GM18907 (cell line): ENCODE measurements around the gene ABCA5.

Experiments used
- ATAC-seq: cut with Tn5 transposase; IDR thresholded peaks from one replicate; pipeline ENCODE4 v1.9.1; 2021; ENCODE audit warnings: mild to moderate bottlenecking, moderate library complexity; ENCODE audit not compliant: unreplicated experiment

ABCA5 gene

DNA sequence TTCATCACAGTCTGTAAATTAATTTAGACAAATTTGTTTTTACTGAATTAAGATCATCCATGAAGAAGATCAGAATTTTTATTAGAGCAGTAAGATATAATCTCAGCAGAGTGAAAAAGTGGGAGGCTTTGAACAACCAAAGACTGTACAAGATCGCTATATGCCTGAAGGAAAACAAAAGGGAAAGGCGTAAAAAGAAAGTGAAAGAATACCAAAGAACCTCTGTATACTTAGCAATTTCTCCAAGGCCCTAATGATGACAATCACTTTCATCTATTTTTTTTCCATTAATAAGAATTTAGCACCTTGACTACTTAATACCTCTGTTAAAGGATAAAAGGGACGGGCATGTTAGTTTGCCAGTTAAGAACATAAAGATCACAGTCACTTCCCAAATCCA, 59.7 kb downstream of the ABCA5 start:
- no peak for ATAC-seq

DNA sequence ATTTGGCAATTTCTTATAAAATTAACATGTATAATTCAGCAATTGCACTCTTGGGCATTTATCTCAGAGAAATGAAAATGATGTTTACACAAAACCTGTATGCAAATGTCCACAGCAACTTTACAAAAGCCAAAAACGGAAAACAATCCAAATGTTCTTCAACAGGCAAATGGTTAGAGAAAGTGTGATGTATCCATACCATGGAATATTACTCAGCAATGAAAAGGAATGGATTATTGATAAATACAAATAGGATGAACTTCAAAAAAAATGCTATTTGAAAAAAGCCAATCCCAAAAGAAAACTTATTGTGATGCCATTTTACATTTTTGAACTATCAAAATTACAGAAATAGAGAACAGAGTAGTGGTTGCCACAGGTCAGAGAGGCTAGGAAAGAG, 61.1 kb downstream of the ABCA5 start:
- ATAC-seq, result no peak

DNA sequence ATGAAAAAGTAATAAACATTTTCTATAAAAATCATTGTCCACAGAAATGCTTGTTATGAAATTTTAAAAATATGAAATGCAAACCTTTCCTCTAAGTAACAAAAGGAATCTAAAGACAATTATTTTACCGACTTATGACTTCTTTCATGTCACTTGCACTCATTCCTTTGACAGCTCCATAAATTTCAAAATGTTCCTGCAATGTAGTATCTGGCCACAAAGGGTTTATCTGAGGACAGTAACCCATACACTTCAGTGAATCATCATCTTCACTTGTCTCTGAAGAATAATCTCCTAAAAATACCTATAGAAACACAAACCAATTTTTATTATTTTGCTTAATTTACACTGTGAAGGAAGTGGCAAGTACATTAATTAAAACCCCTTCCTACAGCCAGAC, 72.7 kb downstream of the ABCA5 start:
- no peak for ATAC-seq

DNA sequence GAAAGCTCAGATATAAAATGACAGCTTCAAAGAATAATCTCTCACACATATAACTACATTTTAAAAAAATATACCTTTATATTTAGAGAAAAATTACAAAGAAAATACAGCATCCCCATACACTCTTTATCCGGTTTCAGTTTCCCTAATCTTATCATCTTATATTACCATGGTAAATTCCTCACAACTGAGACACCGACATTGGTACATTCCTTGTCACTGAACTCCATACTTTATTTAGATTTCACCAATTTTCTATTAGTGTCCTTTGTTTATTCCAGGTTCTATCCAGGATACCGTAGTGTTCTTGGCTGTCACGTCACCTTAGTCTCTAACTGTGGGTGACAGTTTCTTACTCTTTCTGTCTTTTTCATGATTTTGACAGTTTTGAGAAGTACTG, 76.3 kb downstream of the ABCA5 start:
- no peak for ATAC-seq

DNA sequence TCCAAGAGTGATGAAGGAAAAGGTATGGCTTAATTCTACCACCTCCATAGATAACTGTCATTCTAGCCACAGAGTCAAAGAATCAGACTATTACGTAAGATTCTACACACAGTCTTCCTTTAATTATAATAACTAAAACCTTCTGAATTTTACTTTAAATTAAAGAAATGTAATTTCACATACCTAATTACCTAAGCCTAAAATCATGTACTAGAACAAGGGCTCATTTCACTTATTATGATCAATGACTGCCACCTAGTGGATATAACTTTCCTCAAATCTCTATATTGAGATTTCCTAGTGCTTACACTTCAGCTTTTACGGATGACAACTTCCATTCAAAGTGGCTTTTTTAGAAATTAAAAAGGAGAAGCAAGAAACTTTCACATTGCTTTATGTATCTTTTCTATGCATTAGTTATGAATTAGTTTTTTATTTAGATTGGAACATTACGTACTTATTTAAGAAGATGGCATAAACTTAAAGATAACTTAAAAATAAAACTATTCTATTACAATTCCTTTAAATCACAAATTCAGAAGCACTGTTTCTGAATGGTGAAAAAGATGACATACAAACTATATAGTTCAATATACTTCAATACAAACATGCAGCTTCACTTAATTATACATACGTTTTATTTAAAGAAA, 80.1 kb downstream of the ABCA5 start:
- peak; percentile 80 for ATAC-seq

DNA sequence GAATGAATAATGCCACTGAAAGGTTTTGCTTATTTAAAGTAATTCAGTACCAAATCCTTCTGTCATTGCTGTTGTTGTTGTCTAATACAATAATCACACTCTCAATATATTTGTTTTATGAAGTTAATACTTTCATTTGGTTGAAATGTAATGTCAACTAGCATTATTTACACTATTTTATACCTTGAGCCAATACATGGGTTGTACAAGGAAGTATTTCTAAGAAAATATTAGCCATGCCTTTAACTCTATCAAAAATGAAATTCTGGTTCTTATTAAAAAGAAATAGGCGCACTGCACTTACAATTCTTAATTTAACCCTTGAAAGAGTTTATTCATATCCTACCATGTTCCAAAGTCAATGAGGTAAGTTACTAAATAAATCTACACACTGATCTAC, 80.7 kb downstream of the ABCA5 start:
- no peak for ATAC-seq

DNA sequence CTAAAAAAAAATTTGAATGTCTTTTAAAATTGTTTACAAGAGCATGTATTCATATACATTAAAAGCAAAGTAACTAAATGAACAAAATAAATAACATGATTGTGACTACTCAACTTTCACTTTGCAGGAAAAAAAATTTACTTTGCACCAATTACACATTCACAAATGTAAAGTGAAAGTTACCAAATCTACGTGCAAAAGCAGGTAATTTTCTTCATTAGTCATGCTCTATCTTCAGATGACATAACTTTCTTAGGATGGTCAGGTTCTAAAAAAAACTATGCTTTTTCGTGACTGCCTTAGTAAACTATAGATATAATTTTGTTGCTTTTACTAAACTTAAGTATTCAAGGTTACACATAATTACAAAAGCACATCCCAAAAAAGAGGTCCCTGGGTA, 81.3 kb downstream of the ABCA5 start:
- no peak for ATAC-seq

DNA sequence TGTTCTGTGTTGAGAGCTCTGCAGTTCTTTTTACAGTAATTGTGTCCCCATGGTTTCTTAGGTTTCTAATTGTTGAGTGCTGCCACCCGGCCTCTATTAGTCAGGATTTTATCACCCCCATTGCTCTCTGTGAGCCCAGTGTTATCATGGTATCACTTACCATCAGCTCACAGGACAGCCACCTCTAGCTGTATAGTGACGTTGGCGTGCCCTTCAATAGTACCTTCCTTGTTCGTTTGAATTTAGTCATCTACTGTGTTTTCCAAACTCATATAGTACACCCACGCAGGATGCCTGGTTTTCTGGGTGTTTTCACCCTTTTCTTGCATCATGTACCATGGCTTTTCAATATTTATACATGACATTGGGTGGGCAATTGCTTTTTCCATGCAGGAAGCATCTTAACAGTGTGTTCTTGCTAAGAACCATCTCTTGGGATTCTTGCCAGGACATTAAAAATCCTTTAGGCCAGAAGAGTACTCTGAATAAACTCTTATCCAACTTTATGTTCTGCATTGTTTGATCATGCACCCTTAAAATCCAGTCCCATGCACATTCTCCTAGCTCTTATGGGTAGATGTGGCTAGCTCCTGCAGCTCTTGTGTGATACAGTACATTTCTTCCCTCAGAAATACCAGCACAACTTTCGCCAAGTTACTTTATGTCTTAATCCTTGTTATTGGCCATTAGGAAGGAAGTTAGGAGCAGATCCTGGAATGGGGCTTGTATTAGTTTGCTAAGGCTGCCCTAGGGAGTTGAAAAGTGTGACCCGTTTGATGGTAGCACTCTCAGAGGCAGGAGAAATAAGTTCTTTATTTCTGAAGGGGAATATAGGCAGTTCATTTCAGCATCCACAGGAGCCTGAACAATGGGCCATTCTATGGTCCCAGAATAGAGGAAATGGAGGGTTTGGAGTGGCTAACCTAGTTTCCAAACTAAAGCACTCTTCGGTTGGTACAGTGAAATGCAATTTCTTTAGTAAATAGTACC, 87.0 kb downstream of the ABCA5 start:
- ATAC-seq, result no peak

DNA sequence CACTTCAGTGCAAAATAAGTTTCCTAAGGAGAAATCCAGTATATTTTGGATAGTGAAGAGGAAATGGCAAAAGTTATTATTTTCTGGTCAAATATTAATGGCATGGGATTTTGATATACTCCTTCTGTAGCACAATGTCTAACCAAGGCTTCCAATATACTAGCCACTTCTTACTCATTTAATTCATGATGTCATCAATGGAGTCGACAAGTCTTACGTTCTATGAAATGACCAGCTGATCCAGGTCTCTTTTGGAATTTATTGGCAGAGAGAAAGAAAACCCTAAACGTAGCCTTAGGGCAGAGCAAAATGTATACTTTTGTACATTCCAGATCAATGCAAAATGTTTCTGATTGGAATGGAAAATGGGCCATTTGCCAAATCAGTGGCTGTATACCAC, 90.0 kb downstream of the ABCA5 start:
- ATAC-seq, result no peak

DNA sequence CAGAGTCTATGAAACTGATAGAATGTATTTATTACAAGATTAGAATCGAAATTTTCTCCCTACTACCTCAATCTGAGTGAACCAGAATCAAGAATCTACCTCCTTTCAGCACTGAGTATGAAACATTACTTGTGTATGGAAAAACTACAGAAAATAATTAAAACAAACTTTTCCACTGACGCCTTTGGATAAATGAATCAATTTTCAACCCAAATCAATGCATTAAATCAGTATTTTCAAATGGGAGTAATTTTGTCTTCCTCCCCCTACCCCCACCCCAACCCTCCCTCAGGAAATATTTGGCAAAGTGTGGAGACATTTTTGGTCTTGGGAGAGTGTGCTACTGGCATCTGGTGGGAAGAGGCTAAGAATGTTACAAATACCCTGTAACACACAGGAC, 90.5 kb downstream of the ABCA5 start:
- no peak for ATAC-seq

DNA sequence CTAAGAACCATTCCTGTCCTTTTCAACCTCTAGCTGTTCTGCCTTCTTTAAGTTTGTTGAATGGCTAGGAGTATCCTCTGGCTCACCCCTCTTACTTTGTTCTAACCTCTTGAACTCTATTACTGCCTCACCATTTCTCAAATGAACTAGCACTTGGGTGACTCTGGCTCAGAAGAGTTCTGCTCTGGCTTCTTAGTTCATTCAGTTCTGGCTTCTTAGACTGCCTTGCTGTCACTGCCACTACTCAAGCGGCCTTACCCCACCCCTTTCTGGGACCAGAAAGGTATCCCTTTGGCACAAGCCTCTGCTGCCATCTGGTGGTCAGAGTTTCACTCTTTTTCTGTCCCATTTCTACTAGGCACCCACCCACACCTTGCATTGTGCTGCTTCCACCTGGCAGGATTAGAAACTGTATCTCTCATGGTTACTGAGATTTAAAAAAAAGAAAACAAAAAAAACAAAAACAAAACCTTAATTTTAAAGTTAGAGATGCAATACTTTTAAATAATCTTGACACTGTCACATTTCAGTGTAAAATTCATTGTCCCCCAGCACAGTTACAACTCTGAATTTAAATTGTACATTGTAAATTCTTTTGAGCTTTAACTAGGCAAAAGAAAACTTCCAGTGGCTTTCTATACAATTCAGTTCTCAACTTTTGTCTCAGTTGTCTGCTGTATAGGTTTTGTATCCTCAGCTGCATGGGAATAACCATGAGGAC, 91.4 kb downstream of the ABCA5 start:
- ATAC-seq, result peak; percentile 94

DNA sequence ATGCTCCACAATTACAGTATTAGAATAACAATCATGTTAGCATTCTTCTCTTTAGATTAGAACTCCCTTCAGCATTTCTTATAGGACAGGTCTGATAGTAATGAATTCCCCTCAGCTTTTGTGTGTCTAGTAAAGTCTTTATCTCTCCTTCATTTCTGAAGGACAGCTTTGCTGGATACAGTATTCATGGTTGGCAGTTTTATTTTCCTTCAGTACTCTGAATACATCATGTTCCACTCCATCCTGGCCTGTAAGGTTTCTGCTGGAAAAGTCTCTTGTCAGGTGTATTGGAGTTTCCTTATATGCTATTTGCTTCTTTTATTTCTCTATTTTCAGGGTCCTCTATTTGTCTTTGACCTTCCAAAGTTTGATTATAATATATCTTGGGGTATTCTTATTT, 94.3 kb downstream of the ABCA5 start:
- ATAC-seq, result no peak

DNA sequence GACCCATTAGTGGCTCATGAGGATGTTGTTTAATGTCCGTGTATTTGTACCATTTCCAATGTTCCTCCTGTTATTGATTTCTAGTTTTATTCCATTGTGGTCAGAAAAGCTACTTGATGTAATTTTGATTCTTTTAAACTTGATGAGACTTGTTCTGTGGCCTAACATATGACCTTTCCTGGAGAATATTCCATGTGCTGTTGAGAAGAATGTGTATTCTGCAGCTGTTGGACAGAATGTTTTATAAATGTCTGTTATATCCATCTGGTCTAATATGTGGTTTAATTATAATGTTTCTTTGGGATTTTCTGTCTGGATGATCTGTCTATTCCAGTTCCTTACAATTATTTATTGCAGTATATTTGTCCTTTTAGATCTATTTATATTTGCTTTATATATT, 95.4 kb downstream of the ABCA5 start:
- no peak for ATAC-seq

DNA sequence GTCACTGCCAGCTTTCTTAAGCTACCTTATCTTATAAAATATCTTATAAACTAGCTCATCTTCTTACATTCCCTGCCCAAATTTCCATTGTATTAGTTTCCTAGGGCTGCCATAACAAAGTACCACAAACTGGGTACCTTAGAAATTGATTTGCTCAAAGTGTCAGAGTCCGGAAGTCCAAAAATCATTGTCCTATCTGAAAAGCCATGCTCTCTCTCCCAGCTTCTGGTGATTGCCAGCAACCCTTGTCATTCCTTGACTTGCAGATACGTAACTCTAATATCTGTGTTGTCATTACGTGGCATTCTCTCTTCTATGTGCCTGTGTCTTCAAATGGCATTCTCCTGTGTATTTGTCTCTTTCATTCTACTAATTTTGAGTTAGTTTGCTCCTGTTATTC, 96.0 kb downstream of the ABCA5 start:
- ATAC-seq, result no peak

DNA sequence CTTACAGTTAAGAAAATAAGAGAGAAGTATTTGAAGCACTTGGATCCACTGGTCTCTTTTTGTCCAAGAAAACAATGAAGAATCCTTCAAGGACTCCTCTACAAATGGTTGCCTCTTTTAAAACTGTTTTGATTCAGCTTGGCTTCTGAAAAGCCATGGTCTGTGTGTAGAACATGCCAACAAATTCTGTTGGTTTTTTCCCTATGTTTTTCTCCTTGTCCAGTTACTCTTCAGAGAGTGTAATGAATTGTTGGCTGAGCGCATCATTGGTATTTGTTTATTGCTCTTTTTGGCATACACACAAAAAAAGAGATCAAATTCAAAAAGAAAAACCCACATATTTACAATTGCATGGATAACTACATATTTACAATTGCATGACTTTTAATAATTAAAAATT, 98.4 kb downstream of the ABCA5 start, which contains the start of gene ABCA10:
Gene ABCA10, minus strand, starts transcription at position 249 of the 400 bp plus-strand sequence. CDS start 3,466 bp downstream, outside the sequence.
- no peak for ATAC-seq

DNA sequence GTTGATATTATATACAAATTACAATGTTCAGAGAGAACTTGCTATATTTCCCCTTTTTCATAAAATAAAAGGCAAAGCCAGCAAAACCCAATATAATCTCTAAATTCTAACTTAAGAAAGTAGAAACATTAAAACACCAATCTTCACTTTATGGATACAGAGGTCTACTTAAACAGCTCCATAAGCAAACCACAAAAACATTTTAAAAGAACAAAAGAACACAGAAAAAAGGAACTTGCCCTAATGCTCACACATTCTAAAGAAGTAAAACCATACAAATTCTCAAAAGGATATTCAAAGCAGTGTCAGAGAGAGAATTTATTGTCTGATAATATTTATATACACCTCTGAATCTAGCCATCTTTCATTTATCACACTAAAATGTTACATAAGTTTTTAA, 98.9 kb downstream of the ABCA5 start:
- no peak for ATAC-seq

DNA sequence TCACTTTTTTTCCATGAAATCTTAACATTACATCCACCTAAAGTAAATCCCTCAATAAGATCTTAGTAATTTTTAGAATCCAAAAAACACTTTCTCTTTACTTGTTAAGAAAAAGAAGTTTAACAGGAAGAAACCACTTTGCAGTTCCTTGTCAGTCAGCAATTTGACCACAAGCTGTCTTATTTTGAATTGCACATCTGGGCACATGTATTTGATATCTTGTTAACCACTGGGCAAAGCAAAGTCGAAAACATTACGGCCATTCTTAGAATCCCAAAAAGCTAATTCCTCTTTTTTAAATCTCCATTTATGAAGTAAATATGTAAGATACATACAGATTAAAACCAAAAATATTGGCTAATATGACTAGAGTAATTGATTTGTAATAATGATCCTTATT, 99.4 kb downstream of the ABCA5 start:
- ATAC-seq, result no peak

DNA sequence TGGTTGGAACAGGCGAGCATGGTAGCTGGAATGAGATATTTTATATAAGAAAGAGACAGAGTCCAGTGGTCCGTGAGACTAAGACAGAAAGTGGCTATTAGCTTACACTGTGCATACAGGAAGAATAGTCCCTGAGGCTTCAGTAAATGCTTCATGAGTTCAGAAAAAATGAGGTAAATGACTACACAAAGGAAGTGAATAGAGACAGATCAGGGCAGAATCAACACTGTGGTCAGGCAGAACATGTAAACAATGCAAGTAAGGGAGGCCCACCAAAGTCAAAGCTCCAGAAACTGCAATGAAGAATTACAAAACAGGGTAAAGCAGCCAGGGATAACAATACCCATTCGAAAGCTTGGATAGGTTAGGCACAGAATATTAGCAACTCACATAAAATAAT, 103.1 kb downstream of the ABCA5 start:
- ATAC-seq, result peak; percentile 98

DNA sequence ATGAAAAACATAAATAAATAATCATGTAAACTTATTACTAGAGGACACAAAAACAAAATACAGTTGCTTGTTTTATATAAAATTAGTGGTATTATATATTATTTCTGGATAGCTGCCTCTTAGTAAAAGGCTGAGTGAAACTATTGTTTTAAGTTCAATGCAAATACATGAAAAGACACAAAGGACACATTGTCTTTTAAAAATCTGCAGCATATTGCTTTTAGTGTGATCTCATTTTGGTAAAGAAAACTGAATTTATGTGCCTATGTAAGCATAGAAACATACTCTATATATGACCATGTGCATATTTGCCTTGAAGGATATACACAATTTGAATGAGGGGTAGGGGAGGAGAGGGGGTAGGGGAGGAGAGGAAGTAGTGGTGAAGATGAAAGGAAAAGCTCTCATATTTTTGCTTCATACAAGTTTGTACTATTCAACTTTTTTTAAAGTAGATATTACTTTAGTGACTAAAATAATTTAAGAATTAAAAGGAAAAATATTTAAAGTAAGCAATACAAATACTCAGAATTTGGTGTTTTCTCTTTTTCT, 104.2 kb downstream of the ABCA5 start:
- ATAC-seq, result no peak

DNA sequence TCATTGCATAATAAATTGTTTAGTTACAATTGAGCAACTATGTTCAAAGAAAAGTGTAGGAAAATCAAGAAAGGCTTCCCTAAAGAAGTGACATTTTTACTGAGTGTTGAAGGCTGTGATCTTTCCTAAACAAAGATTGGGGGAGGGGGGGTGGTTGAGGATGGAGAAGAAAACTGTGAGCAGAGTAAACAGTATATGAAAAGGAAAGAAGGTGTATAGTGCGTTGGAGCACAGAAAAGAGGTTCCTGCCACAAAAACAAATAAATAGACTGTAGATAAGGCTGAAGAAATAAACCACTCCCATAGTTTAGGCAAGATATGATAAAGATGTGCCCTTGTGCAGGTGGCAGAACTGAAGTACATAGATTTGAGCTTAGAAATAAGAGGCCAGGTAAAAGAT, 106.8 kb downstream of the ABCA5 start:
- ATAC-seq, result no peak

DNA sequence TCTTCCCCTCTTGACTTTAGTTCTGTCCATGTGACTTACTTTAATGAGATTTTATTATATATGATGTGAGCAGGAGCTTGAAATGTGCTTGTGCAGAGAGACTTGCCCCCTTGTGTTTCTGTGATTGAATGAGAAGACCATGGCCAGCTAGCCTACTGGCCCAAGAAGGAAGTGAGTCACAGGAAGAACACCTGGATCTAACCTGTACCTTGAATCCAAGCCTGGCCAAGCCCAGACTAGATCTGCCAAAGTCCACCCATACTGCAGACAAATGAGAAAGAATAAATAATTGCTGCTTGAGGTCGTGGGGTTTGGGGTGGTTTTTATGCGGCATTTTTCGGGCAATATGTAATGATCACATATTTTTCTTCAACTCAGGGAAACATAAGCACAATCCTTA, 107.9 kb downstream of the ABCA5 start:
- no peak for ATAC-seq
